ENCODE measurements around the gene NBPF4. TPM values are rescaled to one million over a fixed set of nuclear protein-coding genes. Genes with fewer than 3 reads are reported as not detected.

The NBPF4 gene
- total and polyA plus RNA-seq, 2 experiments from 2014 or later = not detected

GRCh38 chr1:108190001-108190634, 53.8 kb downstream of the NBPF4 start (continued):
- TF ChIP-seq ETS1 (IDR thresholded peaks at IDR 0.05) = no peak

DNA sequence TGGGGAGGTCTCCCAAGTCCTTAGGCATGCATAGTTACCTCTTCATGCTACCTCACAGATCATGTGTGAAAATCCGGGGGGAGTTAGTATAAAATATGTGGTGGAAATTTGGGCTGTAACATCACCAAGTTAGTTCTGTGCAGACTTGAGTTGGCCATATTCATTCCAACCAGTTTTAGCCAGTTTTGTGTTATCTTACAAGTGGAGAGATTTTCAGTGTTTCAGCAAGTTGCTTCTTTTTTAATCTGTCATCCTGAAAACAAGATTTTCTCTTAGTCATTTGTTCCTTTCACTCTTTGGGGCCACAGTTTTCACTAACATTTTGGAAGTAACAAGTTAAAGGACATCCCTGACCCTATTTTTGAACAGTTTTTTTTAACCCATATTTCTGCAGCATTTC, 55.1 kb downstream of the NBPF4 start:
- H3K4me3 Mint-ChIP-seq = no peak overlapping the region
- H3K27ac Mint-ChIP-seq = no peak overlapping the region
- no peak overlapping the region for H3K4me3 ChIP-seq
- peaks cover 7% of the 10 kb centered on the region; the same call in 1 of the 2 replicates for H3K36me3 ChIP-seq (ENCODE audit: insufficient read depth)
- ATAC-seq (no peak), DNase-seq (ENCODE audit: low spot score) (no peak)
- peaks cover 39% of the 10 kb centered on the region; the same call in 2 of the 3 replicates for H3K36me3 Mint-ChIP-seq (ENCODE audit: low read depth)
- H3K9me2 ChIP-seq (ENCODE audit: insufficient read depth) = no peaks in the 10 kb centered on the region
- no peaks in the 10 kb centered on the region for H3K27me3 Mint-ChIP-seq (ENCODE audit: insufficient read depth, low read depth, poor library complexity)
- H3K4me1 ChIP-seq (ENCODE audit: insufficient read depth) = no peaks in the 10 kb centered on the region
- no peak overlapping the region for H2AFZ ChIP-seq
- H3K79me2 ChIP-seq (replicated peaks; ENCODE audit: insufficient read depth) = peaks cover 43% of the 10 kb centered on the region
- TF ChIP-seq ZNF114 (CRISPR knock-in tag; IDR thresholded peaks at IDR 0.05) (no peak), ETS1 (IDR thresholded peaks at IDR 0.05) (no peak), NANOG (IDR thresholded peaks at IDR 0.05; ENCODE audit: borderline replicate concordance) (no peak), POLR2AphosphoS5 (IDR thresholded peaks at IDR 0.05; ENCODE audit: low read depth) (no peak), ZNF331 (CRISPR knock-in tag; IDR thresholded peaks at IDR 0.05; ENCODE audit: low read depth) (no peak)
- TF ChIP-seq, protein P1, sequence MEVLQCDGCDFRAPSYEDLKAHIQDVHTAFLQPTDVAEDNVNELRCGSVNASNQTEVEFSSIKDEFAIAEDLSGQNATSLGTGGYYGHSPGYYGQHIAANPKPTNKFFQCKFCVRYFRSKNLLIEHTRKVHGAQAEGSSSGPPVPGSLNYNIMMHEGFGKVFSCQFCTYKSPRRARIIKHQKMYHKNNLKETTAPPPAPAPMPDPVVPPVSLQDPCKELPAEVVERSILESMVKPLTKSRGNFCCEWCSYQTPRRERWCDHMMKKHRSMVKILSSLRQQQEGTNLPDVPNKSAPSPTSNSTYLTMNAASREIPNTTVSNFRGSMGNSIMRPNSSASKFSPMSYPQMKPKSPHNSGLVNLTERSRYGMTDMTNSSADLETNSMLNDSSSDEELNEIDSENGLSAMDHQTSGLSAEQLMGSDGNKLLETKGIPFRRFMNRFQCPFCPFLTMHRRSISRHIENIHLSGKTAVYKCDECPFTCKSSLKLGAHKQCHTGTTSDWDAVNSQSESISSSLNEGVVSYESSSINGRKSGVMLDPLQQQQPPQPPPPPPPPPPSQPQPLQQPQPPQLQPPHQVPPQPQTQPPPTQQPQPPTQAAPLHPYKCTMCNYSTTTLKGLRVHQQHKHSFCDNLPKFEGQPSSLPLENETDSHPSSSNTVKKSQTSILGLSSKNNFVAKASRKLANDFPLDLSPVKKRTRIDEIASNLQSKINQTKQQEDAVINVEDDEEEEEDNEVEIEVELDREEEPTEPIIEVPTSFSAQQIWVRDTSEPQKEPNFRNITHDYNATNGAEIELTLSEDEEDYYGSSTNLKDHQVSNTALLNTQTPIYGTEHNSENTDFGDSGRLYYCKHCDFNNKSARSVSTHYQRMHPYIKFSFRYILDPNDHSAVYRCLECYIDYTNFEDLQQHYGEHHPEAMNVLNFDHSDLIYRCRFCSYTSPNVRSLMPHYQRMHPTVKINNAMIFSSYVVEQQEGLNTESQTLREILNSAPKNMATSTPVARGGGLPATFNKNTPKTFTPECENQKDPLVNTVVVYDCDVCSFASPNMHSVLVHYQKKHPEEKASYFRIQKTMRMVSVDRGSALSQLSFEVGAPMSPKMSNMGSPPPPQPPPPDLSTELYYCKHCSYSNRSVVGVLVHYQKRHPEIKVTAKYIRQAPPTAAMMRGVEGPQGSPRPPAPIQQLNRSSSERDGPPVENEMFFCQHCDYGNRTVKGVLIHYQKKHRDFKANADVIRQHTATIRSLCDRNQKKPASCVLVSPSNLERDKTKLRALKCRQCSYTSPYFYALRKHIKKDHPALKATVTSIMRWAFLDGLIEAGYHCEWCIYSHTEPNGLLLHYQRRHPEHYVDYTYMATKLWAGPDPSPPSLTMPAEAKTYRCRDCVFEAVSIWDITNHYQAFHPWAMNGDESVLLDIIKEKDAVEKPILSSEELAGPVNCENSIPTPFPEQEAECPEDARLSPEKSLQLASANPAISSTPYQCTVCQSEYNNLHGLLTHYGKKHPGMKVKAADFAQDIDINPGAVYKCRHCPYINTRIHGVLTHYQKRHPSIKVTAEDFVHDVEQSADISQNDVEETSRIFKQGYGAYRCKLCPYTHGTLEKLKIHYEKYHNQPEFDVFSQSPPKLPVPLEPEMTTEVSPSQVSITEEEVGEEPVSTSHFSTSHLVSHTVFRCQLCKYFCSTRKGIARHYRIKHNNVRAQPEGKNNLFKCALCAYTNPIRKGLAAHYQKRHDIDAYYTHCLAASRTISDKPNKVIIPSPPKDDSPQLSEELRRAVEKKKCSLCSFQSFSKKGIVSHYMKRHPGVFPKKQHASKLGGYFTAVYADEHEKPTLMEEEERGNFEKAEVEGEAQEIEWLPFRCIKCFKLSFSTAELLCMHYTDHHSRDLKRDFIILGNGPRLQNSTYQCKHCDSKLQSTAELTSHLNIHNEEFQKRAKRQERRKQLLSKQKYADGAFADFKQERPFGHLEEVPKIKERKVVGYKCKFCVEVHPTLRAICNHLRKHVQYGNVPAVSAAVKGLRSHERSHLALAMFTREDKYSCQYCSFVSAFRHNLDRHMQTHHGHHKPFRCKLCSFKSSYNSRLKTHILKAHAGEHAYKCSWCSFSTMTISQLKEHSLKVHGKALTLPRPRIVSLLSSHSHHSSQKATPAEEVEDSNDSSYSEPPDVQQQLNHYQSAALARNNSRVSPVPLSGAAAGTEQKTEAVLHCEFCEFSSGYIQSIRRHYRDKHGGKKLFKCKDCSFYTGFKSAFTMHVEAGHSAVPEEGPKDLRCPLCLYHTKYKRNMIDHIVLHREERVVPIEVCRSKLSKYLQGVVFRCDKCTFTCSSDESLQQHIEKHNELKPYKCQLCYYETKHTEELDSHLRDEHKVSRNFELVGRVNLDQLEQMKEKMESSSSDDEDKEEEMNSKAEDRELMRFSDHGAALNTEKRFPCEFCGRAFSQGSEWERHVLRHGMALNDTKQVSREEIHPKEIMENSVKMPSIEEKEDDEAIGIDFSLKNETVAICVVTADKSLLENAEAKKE (CRISPR knock-in tag; IDR thresholded peaks at IDR 0.05) = no peak
- no peak overlapping the region for H3K4me2 ChIP-seq
- no peaks in the 10 kb centered on the region for H3F3A ChIP-seq (replicated peaks; ENCODE audit: low read depth)
- no peaks in the 10 kb centered on the region for H3K27me3 ChIP-seq (ENCODE audit: insufficient read depth)
- H4K20me1 ChIP-seq (replicated peaks; ENCODE audit: insufficient read depth) = no peaks in the 10 kb centered on the region
- H3K27ac ChIP-seq (ENCODE audit: low read depth) = no peak overlapping the region
- no peaks in the 10 kb centered on the region; the same call in 2 of the 3 replicates for H3K4me1 Mint-ChIP-seq
- no peaks in the 10 kb centered on the region; the same call in 2 of the 3 replicates for H3K9me3 Mint-ChIP-seq
